Stimulated activated naive CD4-positive, alpha-beta T cell (primary cell): ENCODE data around the gene YWHAQ.
A peak's percentile ranks its signal among the peaks of the same experiment; 100 is the strongest.
"Not testable (repeated sequence)": the region's sequence is repeated elsewhere in the genome, so short reads cannot be mapped to it uniquely, and the experiment has no call there.

Experiments
- DNase-seq, 6 experiments: peaks; one replicate each; lab custom pipeline; 2025; lab: John Stamatoyannopoulos, UW

Gene YWHAQ

DNA sequence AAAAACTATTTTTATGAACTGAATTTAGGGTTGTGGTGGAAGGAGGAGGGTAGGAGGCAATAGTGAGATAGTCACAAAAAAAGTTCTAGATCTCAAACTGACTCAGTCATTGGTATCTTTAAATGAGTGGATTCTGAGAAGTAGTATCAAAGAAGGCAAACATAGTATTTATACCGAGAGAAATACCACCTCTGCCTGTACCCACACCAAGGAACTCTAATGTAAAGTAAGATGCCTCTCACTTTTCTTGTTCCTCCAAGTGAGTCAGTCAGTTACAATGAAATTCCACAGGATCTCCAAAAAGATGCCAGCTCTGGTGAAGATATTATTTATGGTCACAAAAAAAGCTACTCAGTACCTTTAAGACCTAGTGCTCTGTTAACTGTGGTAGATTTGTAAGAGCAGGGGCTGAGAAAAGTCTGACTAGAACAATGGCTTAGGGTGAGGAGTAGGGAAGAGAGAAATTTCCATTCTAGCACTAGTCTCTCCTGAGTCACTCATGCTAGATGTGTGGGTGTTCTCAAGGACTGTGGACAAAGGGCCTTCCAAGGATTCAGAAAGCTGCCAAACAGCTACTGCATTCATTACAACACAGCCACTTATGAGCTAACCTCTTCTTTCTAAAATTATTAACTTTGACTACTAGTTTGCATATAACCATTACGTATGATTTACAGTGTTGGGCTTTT lies 36.3 kb downstream of the YWHAQ start:
- no peak for DNase-seq

DNA sequence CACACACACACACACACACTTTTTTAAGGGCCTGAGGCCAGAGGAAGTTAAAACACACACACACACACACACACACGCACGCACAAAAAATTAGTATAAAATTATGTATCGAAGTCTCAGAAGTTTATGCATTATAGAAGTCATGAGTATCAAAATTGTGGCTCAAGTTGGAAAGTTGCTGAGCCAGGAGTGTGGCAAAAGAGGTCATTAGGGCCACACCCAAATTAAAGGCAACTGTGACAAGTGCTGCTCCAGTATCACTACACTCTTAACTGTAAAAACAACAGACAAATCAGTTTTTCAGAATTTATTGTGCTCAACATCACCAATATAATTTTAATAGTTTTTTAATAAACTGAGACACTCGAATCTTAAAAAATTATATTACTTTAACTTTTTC lies 36.9 kb downstream of the YWHAQ start:
- DNase-seq, result no peak

DNA sequence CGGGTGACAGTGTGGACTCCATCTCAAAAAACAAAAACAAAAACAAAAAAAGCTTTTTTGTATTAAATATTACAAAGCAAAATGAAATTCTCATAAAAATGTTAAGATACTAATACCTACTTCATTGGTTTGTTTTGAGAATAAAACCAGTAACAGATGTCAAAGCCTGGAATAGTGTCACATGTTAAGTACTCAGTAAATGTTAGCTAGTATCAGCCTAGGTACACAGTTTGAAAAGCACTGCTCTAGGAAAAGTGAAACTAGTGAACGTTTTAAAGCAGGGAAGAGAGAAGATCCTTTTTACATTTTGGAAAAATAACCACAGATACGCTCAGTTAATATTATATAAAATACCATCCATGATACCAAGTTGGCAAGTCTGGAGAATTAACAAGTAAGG lies 38.1 kb downstream of the YWHAQ start:
- no peak for DNase-seq

DNA sequence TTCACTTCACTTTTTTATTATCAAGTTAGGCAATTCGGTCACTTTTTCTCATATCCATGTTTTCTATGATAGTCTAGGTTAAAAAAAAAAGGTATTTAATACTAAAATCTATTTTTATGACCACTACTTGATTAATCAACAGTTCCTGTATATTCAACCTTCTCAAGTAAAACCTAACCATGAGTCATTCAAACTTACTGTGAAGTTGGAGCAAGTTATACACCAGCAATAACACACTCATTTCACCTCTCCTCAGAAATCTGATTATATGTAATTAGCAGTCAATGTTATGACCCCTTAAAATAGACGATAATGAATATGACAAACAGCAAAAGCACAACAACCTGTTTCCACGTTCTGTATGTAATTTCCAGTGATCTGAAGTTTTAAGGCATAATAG lies 40.2 kb downstream of the YWHAQ start:
- DNase-seq, result no peak

DNA sequence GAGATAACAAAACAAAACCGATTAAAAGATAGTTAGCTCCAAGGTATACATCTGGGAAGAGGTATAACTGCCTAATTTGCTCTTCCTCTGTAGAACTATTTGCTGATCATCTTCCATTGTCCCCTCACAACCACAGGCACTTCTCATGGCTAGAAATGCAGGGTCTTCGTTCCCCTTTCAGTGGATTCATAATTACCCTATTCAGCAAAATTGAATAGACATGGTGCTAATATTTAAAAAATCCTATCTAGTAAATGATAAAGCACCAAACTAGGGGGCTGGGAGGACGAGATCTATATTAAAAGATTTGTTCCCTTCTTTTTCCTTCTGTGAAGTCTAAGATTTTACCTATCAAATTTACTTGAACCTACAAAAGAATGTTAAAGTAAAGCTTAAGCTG lies 44.3 kb downstream of the YWHAQ start:
- DNase-seq, result no peak

DNA sequence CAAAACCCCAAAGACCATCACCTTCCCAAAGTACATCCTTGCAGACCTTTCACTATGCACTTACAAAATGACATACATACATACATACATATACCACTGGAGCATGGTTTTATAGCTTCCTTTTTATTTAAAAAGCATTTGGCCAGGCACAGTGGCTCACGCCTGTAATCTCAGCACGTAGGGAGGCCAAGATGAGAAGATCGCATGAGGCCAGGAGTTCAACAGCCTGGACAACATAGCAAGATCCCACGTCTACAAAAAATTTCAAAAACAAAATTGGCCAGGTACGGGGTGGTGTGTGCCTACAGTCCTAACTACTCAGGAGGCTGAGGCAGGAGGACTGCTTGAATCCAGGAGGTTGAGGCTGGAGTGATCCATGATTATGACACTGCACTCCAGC lies 45.3 kb downstream of the YWHAQ start:
- no peak for DNase-seq

GRCh38 chr2:9584902-9585301 lies 45.9 kb downstream of the YWHAQ start:
- DNase-seq, result not testable (repeated sequence)

DNA sequence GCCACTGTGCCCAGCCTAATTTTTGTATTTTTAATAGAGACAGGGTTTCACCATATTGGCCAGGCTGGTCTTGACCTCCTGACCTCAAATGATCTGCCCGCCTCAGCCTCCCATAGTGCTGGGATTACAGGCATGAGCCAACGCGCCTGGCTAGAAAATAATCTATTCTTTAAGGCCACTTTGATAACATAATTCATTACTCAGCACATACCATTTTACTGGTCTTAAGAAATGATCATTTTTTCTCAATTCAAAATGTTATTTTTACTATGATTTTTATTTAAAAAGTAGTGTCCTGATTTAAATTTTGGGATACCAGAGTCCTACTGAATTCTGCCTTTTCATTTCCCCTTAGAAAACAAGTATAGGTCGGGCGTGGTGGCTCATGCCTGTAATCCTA lies 48.2 kb downstream of the YWHAQ start:
- DNase-seq, result no peak

GRCh38 chr2:9578467-9579235 lies 52.1 kb downstream of the YWHAQ start:
- DNase-seq, result no peak

DNA sequence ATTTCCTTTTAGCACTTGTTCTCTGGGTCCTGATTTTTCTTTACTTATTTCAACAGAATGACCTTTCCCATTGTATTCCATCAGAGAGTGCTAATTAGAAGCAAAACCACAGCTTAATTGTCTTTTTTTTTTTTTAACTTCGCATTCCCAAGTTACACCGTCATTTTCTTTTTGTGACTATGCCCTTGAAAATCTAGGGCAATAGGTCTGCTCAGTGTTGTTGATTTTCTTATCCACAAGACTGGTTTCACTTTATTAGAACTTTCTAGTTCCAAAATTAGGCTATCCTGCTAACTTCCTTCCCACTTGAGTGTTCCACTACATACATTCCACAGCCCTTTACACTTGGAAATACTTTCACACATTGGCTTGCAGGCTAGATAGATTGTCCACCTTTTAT lies 56.5 kb downstream of the YWHAQ start:
- no peak for DNase-seq

GRCh38 chr2:9573840-9574239 lies 57.0 kb downstream of the YWHAQ start:
- no peak for DNase-seq

DNA sequence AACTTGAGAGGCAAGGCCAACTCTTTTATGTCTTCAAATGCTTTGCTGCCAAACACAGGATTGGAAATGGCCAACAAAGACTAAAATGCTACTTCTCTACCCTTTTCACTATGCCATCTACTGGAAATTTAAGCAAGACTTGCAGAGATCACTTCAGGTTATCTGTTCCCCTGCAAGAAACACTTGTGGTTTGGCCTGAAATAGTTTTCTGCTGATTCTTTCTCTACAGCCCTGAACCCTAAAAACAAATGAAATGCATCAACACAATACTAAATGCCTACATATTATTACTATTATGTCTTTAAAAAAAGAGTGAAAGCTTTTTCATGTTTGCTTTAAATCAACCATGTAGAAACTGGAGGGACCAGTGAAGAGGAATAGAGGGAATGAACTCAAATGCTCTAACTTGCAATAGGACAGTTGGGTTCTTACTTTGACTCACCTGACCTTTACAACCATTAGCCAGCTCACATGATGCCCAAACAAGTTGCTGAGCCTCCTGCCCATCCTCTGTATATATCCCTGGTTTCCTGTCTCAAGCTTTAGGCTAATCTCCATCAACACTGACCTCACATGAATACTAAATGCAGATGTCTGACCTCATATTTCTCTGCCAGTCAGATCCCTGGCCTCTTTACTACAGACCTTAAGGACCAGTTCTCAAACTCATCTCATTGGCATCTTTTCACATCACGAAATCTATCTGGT lies 57.6 kb downstream of the YWHAQ start:
- no peak for DNase-seq

- DNase-seq, result no peak
Measured at GRCh38 chr2:9570182-9571060, 60.4 kb downstream of the YWHAQ start.

- no peak for DNase-seq
Measured at GRCh38 chr2:9565436-9566153, 65.2 kb downstream of the YWHAQ start.

DNA sequence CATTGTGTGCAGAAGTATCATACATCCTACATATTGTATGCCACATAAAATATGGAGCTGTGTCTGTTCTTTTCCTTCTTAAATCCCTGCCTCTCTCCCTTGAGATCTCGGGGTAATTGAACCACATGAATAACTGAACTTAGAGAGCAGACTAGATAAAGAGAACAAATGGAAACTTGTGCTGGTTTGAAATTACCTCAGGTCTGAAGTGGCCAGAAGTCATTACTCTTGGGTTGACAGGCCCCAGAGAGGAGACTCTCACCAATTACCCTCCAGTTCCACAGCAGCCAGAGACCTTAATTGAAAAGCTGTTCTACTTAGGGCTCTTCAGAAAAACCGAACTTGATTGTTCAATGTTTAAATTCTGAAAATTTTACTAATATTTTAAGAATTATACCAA lies 70.2 kb downstream of the YWHAQ start:
- DNase-seq, result no peak

- DNase-seq, result no peak
Measured at GRCh38 chr2:9558948-9559381, 71.8 kb downstream of the YWHAQ start.

GRCh38 chr2:9556121-9556743 lies 74.6 kb downstream of the YWHAQ start:
- peak; percentile 15 to 40 (median 19) for DNase-seq

GRCh38 chr2:9555297-9556120 lies 75.3 kb downstream of the YWHAQ start, which contains the start of gene ADAM17:
ADAM17 (minus strand) TSS chr2:9555830; CDS start chr2:9555605, 225 bp downstream.
- peak; percentile 66 to 78 (median 74) for DNase-seq

- peak in 3 of 6 experiments; percentile 25 to 45 (median 25) for DNase-seq
Measured at GRCh38 chr2:9554921-9555296, 75.9 kb downstream of the YWHAQ start.
